Measurements from ENCODE around the gene SPTBN1.

- TF ChIP-seq CTCF (IDR thresholded peaks at IDR 0.05), result peak; percentile 33 to 61 (median 47)
- no peak for TF ChIP-seq POLR2A (IDR thresholded peaks at IDR 0.05)
- TF ChIP-seq POLR2AphosphoS5 (IDR thresholded peaks at IDR 0.05), result no peak
Measured at GRCh38 chr2:54657664-54658083, 201.5 kb downstream of the SPTBN1 start.

Data from gastroesophageal sphincter (tissue), 3 donors.